HEK293T (cell line): Measurements from ENCODE around the gene TFEC.

Source experiments
- BHLHE40 ChIP-seq: fragments of 450-650 bp; IDR thresholded peaks from 2 replicates; pipeline ENCODE4 v1.6.1; 2016; ENCODE audit warnings: mild to moderate bottlenecking, moderate library complexity, borderline replicate concordance
- ELF4 ChIP-seq: fragments of 450-650 bp; IDR thresholded peaks from 2 replicates; pipeline ENCODE4 v1.6.1; 2017; ENCODE audit warnings: antibody characterized with exemption
- FOXM1 ChIP-seq: fragments of 450-650 bp; IDR thresholded peaks from 2 replicates; pipeline ENCODE4 v1.6.1; 2017; ENCODE audit warnings: mild to moderate bottlenecking, borderline replicate concordance
- HDGF ChIP-seq: fragments of 450-650 bp; IDR thresholded peaks from 2 replicates; pipeline ENCODE4 v1.6.1; 2017; ENCODE audit warnings: antibody characterized with exemption, borderline replicate concordance
- NFRKB ChIP-seq: fragments of 450-650 bp; IDR thresholded peaks from 2 replicates; pipeline ENCODE4 v1.6.1; 2016; ENCODE audit warnings: mild to moderate bottlenecking, moderate library complexity
- PKNOX1 ChIP-seq: fragments of 450-650 bp; IDR thresholded peaks from 2 replicates; pipeline ENCODE4 v1.6.1; 2016
- SUZ12 ChIP-seq: fragments of 450-650 bp; IDR thresholded peaks from 2 replicates; pipeline ENCODE4 v1.6.1; 2016; ENCODE audit warnings: mild to moderate bottlenecking
- TARDBP ChIP-seq: fragments of 450-650 bp; IDR thresholded peaks from 2 replicates; pipeline ENCODE4 v1.6.1; 2016
- ZNF384 ChIP-seq: fragments of 450-650 bp; IDR thresholded peaks from 2 replicates; pipeline ENCODE4 v1.6.1; 2016

GRCh38 chr7:115906731-115907130, 123.8 kb downstream of the TFEC start:
- TF ChIP-seq ZNF384, result no peak
- TF ChIP-seq SUZ12, result no peak
- no peak for TF ChIP-seq ELF4
- TF ChIP-seq PKNOX1, result peak; percentile 32; the same call in 1 of the 2 replicates
- no peak for TF ChIP-seq TARDBP
- TF ChIP-seq BHLHE40, result no peak
- no peak for TF ChIP-seq FOXM1
- no peak for TF ChIP-seq NFRKB
- no peak for TF ChIP-seq HDGF
